GM21526 (cell line): Measurements from ENCODE around the gene EMP3.
"Not testable (repeated sequence)": the region's sequence is repeated elsewhere in the genome, so short reads cannot be mapped to it uniquely, and the experiment has no call there.

Experiments used
- ATAC-seq: cut with Tn5 transposase; IDR thresholded peaks from one replicate; pipeline ENCODE4 v1.9.1; 2021; ENCODE audit warnings: moderate library complexity; ENCODE audit not compliant: unreplicated experiment, low FRiP score

Gene EMP3

GRCh38 chr19:48325265-48325910 is at the start of gene EMP3:
Gene EMP3, plus strand, starts transcription at chr19:48325552. Its CDS starts 1,293 bp downstream, at chr19:48326845.
- no peak for ATAC-seq

GRCh38 chr19:48279747-48280146 is 45.6 kb upstream of the EMP3 start:
- no peak for ATAC-seq

GRCh38 chr19:48283908-48284307 is 41.4 kb upstream of the EMP3 start:
- no peak for ATAC-seq

- ATAC-seq, result no peak
These were observed 40.5 kb upstream of the EMP3 start for GRCh38 chr19:48284896-48285295.

GRCh38 chr19:48287748-48288147 is 37.6 kb upstream of the EMP3 start:
- ATAC-seq, result no peak

GRCh38 chr19:48290401-48290770 is 35.0 kb upstream of the EMP3 start:
- no peak for ATAC-seq

GRCh38 chr19:48290771-48291488 is 34.4 kb upstream of the EMP3 start:
- no peak for ATAC-seq

GRCh38 chr19:48291489-48291815 is 33.9 kb upstream of the EMP3 start:
- not testable (repeated sequence) for ATAC-seq

- no peak for ATAC-seq
These were observed 32.6 kb upstream of the EMP3 start for GRCh38 chr19:48292798-48293197.

GRCh38 chr19:48295458-48295857 is 29.9 kb upstream of the EMP3 start:
- no peak for ATAC-seq

GRCh38 chr19:48296963-48297734 is 28.2 kb upstream of the EMP3 start:
- ATAC-seq, result no peak

GRCh38 chr19:48297975-48298374 is 27.4 kb upstream of the EMP3 start:
- no peak for ATAC-seq

- ATAC-seq, result no peak
These were observed 23.3 kb upstream of the EMP3 start for GRCh38 chr19:48301886-48302599.

- ATAC-seq, result no peak
These were observed 22.8 kb upstream of the EMP3 start for GRCh38 chr19:48302600-48302959.

- ATAC-seq, result no peak
These were observed 22.0 kb upstream of the EMP3 start for GRCh38 chr19:48303367-48303766.

GRCh38 chr19:48303866-48304265 is 21.5 kb upstream of the EMP3 start:
- no peak for ATAC-seq

- ATAC-seq, result no peak
These were observed 16.4 kb upstream of the EMP3 start for GRCh38 chr19:48308631-48309586.

GRCh38 chr19:48309731-48310130 is 15.6 kb upstream of the EMP3 start:
- ATAC-seq, result not testable (repeated sequence)

- no peak for ATAC-seq
These were observed 15.1 kb upstream of the EMP3 start for GRCh38 chr19:48310227-48310626.

GRCh38 chr19:48311384-48311783 is 14.0 kb upstream of the EMP3 start:
- no peak for ATAC-seq
